Keratinocyte (primary cell): ENCODE data around the gene WRNIP1.

ENCODE experiments used
- CTCF ChIP-seq, 3 experiments: IDR thresholded peaks in 1 of 3; conservative IDR thresholded peaks in 1 of 3; optimal IDR thresholded peaks in 1 of 3; 2 replicates in 2 of 3; 3 replicates in 1 of 3; pipeline versions ENCODE3 to v1.5.1; 2011; ENCODE audit warnings: low read length in 3 of 3, mild to moderate bottlenecking in 3 of 3, moderate library complexity in 2 of 3, control low read depth in 1 of 3, inconsistent platforms in 1 of 3; ENCODE audit not compliant: insufficient read depth in 2 of 3; ENCODE audit errors: extremely low read depth in 1 of 3
- EZH2 ChIP-seq: IDR thresholded peaks from one replicate; pipeline ENCODE4 v1.6.1; 2012; ENCODE audit warnings: inconsistent platforms, mild to moderate bottlenecking, low read length, moderate library complexity

- TF ChIP-seq EZH2 (no peak), CTCF (optimal IDR thresholded peaks at IDR 0.05 in 1 of 3, IDR thresholded peaks at IDR 0.05 in 1 of 3, conservative IDR thresholded peaks at IDR 0.05 in 1 of 3; ENCODE audit: extremely low read depth in 1 of 3, insufficient read depth in 2 of 3, low read length in 3 of 3) (no peak)
Measured at GRCh38 chr6:2725364-2725988, 39.7 kb upstream of the WRNIP1 start.
